Testis (tissue), 2 donors: ENCODE measurements around the gene RALB.

ENCODE experiments used
- POLR2A ChIP-seq: fragments of 450-650 bp; IDR thresholded peaks from one replicate; pipeline ENCODE4 v1.6.1; 2017; ENCODE audit warnings: antibody characterized with exemption, mild to moderate bottlenecking, moderate library complexity
- TF ChIP-seq, protein P1 (sequence below), 3 experiments: fragments of 450-650 bp in 2 of 3; fragments of 200-600 bp in 1 of 3; sonication (generic) in 1 of 3; IDR thresholded peaks; one replicate each; pipeline ENCODE4 v1.5.1; 2016 to 2019; ENCODE audit warnings: antibody characterized with exemption in 3 of 3, mild to moderate bottlenecking in 2 of 3, moderate library complexity in 1 of 3

DNA sequence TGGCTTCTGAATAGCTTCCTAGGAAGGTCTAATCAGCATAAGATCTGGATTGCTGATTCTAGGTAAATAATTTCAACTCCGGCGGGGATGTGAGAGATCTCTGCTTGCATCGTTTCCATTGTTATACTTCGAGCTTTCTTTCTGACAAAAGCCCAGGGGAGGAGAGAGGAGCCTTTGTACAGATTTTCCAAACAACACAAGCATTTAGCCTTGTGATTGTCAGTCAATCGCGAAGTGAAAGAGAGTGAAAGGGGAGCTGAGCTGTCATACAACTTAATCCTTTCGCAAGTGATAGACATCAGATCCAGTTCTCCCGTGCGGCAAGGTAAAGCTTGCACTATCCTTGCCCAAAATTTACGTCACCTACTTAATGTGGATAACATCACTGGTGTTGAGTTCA is 26.2 kb downstream of the RALB start:
- TF ChIP-seq, protein P1, sequence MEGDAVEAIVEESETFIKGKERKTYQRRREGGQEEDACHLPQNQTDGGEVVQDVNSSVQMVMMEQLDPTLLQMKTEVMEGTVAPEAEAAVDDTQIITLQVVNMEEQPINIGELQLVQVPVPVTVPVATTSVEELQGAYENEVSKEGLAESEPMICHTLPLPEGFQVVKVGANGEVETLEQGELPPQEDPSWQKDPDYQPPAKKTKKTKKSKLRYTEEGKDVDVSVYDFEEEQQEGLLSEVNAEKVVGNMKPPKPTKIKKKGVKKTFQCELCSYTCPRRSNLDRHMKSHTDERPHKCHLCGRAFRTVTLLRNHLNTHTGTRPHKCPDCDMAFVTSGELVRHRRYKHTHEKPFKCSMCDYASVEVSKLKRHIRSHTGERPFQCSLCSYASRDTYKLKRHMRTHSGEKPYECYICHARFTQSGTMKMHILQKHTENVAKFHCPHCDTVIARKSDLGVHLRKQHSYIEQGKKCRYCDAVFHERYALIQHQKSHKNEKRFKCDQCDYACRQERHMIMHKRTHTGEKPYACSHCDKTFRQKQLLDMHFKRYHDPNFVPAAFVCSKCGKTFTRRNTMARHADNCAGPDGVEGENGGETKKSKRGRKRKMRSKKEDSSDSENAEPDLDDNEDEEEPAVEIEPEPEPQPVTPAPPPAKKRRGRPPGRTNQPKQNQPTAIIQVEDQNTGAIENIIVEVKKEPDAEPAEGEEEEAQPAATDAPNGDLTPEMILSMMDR (IDR thresholded peaks at IDR 0.05): no peak
- no peak for TF ChIP-seq POLR2A
